Nephron (organoid): ENCODE results near the gene ATP11A.

Source experiments
- H3K27ac Mint-ChIP-seq, 3 experiments: 2 replicates each; pipeline ENCODE4 v1.8.0; 2020; ENCODE audit warnings: mixed read lengths in 3 of 3, mild to moderate bottlenecking in 2 of 3, moderate library complexity in 1 of 3
- H3K27me3 Mint-ChIP-seq: 2 replicates; pipeline ENCODE4 v1.8.0; 2021; ENCODE audit warnings: low read depth, mild to moderate bottlenecking, moderate library complexity, mixed read lengths
- H3K36me3 Mint-ChIP-seq: 2 replicates; pipeline ENCODE4 v1.8.0; 2020; ENCODE audit warnings: low read depth, mixed read lengths
- H3K4me1 Mint-ChIP-seq: 2 replicates; pipeline ENCODE4 v1.8.0; 2020; ENCODE audit warnings: mixed read lengths
- H3K4me3 Mint-ChIP-seq, 3 experiments: 2 replicates each; pipeline ENCODE4 v1.8.0; 2020; ENCODE audit warnings: mild to moderate bottlenecking in 3 of 3, mixed read lengths in 3 of 3, moderate library complexity in 2 of 3
- H3K9me3 Mint-ChIP-seq: 2 replicates; pipeline ENCODE4 v1.8.0; 2020; ENCODE audit warnings: mixed read lengths
- CTCF ChIP-seq, 3 experiments: fragments of 200-600 bp; sonication (generic); IDR thresholded peaks; one replicate each; pipeline ENCODE4 v1.5.0; 2021; ENCODE audit warnings: antibody characterized with exemption in 3 of 3; ENCODE audit not compliant: unreplicated experiment in 3 of 3

The ATP11A gene

GRCh38 chr13:112810608-112811007 is 120.8 kb downstream of the ATP11A start:
- Mint-ChIP-seq H3K27ac (no peak overlapping the region), H3K27me3 (no peaks in the 10 kb centered on the region), H3K4me3 (no peak overlapping the region), H3K4me1 (no peaks in the 10 kb centered on the region), H3K9me3 (peaks cover 6% of the 10 kb centered on the region), H3K36me3 (peaks cover 51% of the 10 kb centered on the region)
- TF ChIP-seq CTCF (IDR thresholded peaks at IDR 0.05; ENCODE audit: unreplicated experiment in 3 of 3) = no peak

GRCh38 chr13:112812306-112813055 is 122.6 kb downstream of the ATP11A start:
- no peak overlapping the region for H3K4me3 Mint-ChIP-seq
- peak overlapping the region; percentile 42 to 58 (median 48) for H3K27ac Mint-ChIP-seq
- peaks cover 59% of the 10 kb centered on the region for H3K36me3 Mint-ChIP-seq
- no peaks in the 10 kb centered on the region for H3K4me1 Mint-ChIP-seq
- TF ChIP-seq CTCF (IDR thresholded peaks at IDR 0.05; ENCODE audit: unreplicated experiment in 3 of 3) = no peak
- H3K27me3 Mint-ChIP-seq = no peaks in the 10 kb centered on the region
- H3K9me3 Mint-ChIP-seq = peaks cover 10% of the 10 kb centered on the region

- Mint-ChIP-seq H3K36me3 (peaks cover 70% of the 10 kb centered on the region), H3K4me1 (no peaks in the 10 kb centered on the region), H3K27ac (no peak overlapping the region), H3K27me3 (no peaks in the 10 kb centered on the region), H3K4me3 (no peak overlapping the region), H3K9me3 (peaks cover 14% of the 10 kb centered on the region)
- TF ChIP-seq CTCF (IDR thresholded peaks at IDR 0.05; ENCODE audit: unreplicated experiment in 3 of 3) = no peak
Observed at GRCh38 chr13:112813552-112813951, 123.7 kb downstream of the ATP11A start.

- no peak for TF ChIP-seq CTCF (IDR thresholded peaks at IDR 0.05; ENCODE audit: unreplicated experiment in 3 of 3)
- no peaks in the 10 kb centered on the region for H3K4me1 Mint-ChIP-seq
- H3K36me3 Mint-ChIP-seq = peaks cover 78% of the 10 kb centered on the region
- H3K27ac Mint-ChIP-seq = no peak overlapping the region
- H3K9me3 Mint-ChIP-seq = peaks cover 14% of the 10 kb centered on the region
- H3K27me3 Mint-ChIP-seq = no peaks in the 10 kb centered on the region
- H3K4me3 Mint-ChIP-seq = no peak overlapping the region
Observed at GRCh38 chr13:112814905-112815585, 125.2 kb downstream of the ATP11A start.

GRCh38 chr13:112815871-112816270 is 126.0 kb downstream of the ATP11A start:
- Mint-ChIP-seq H3K27ac (no peak overlapping the region), H3K27me3 (no peaks in the 10 kb centered on the region), H3K4me3 (no peak overlapping the region), H3K36me3 (peaks cover 78% of the 10 kb centered on the region), H3K9me3 (peaks cover 14% of the 10 kb centered on the region), H3K4me1 (no peaks in the 10 kb centered on the region)
- TF ChIP-seq CTCF (IDR thresholded peaks at IDR 0.05; ENCODE audit: unreplicated experiment in 3 of 3) = no peak
